RWPE1 (cell line): ENCODE results near the gene EPB41L5.

Source experiments
- CTCF ChIA-PET: fragments of 350-600 bp; sonication (Branson Sonifier 250); formaldehyde crosslinking; extraction: SDS; loops from one replicate; lab custom pipeline; 2021; lab: Yijun Ruan, JAX
- POLR2A ChIA-PET: fragments of 400-600 bp; formaldehyde crosslinking; extraction: SDS; loops from one replicate; lab custom pipeline; 2020; ENCODE audit warnings: antibody characterized with exemption; ENCODE audit not compliant: low non-redundant PET; lab: Yijun Ruan, JAX
- DNase-seq: peaks from one replicate; pipeline ENCODE4 v3.0.0; 2012; ENCODE audit warnings: low spot score
- H3K27ac ChIP-seq: fragments of 450-650 bp; 2 replicates; pipeline ENCODE4 v1.5.1; 2017
- TF ChIP-seq, protein P1 (sequence below): fragments of 450-650 bp; conservative IDR thresholded peaks from 2 replicates; pipeline ENCODE4 v1.5.1; 2017; ENCODE audit warnings: low read depth, mild to moderate bottlenecking

The EPB41L5 gene

DNA sequence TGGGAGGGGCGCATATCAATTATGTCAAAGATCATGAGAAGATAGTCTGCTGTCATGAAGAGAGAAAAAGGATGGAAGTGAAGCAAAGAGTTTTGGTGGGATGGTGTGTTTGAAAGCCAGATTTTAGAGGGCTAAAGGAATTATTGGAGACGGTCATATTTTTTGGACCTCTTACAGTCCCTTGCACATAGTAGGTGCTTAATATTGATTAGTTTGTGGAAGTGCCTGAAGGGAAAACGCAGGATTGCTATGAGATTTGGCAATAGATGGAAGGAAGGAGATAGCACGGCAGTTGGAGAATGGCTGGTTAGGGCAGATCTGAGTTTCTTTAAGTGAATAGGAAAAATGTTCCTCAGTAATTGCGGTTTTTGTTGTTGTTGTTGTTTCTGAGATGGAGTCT, 15.9 kb downstream of the EPB41L5 start:
- TF ChIP-seq, protein P1, sequence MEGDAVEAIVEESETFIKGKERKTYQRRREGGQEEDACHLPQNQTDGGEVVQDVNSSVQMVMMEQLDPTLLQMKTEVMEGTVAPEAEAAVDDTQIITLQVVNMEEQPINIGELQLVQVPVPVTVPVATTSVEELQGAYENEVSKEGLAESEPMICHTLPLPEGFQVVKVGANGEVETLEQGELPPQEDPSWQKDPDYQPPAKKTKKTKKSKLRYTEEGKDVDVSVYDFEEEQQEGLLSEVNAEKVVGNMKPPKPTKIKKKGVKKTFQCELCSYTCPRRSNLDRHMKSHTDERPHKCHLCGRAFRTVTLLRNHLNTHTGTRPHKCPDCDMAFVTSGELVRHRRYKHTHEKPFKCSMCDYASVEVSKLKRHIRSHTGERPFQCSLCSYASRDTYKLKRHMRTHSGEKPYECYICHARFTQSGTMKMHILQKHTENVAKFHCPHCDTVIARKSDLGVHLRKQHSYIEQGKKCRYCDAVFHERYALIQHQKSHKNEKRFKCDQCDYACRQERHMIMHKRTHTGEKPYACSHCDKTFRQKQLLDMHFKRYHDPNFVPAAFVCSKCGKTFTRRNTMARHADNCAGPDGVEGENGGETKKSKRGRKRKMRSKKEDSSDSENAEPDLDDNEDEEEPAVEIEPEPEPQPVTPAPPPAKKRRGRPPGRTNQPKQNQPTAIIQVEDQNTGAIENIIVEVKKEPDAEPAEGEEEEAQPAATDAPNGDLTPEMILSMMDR: no peak
- ChIA-PET CTCF (interaction anchor here (0.7 kb wide), 2 partner anchors 16 to 89 kb away, joined by 3 to 6 read pairs; no protein-coding TSS in a partner anchor), POLR2A (no interaction called here)
- DNase-seq: no peak
- H3K27ac ChIP-seq: no peak overlapping the region

DNA sequence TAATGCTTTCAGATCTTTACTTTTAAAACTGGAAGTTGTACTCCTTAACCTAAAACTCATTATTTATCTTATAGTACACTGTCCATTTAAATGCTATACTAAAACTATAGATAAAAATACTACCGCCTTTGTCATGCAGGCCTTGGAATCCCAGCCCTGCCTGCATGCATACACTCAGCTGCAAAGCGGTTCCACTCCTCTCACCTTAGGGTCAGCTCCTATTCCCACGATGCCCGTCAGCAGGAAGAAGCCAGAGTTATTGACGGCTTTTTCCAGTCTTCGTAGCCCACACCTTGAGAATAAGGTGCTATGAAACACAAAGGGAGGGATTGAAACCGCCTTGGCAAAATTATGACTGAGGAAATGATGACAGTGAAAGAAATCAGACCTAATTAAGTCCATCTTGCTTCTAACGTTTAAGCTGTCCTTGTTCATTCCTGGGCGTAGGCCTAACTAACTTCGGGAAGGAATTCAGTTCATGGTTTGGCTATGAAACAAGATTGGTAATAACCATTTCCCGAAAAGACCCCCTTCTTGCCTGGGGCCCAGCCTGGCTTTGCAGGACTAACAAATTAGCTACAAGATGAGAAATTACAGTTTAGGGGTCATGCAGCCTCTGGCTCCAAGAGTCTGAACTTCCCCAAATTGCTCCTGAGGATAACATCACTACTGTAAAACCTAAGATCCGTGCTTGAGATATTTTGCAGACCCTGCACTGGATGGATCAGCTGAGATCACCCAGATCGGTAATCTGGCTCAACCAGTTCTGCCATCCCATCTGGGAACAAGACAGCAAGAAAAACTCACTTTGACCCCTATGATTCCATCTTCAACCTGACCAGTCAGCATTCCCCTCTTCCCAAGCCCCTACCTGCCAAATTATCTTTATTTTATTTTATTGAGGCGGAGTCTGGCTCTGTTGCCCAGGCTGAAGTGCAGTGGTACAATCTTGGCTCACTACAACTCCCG, 17.1 kb downstream of the EPB41L5 start:
- POLR2A ChIA-PET: no interaction called here

DNA sequence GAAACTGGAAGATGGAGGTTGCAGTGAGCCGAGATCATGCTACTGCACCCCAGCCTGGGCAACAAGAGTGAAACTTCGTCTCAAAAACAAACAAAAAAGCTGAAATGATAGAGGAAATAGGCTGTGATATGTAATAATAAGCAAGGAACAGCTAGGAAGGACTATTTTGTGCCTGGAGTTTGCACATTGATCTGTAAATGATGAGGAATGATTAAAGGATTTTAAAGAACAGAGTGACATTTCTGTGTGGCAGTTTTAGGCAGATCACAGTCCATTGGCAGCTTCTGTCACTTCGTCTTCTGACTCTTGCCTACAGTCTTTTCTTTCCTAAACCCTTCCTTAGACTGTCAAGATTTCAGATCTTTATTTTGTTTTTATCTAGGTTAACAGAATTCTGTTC, 19.4 kb downstream of the EPB41L5 start:
- no peak for DNase-seq
- TF ChIP-seq, protein P1: no peak
- no peak overlapping the region for H3K27ac ChIP-seq
- CTCF ChIA-PET: no interaction called here
- POLR2A ChIA-PET: no interaction called here

More for the DNA sequence above, 17.1 kb downstream of the EPB41L5 start:
- CTCF ChIA-PET: no interaction called here
- TF ChIP-seq, protein P1: no peak
- no peak overlapping the region for H3K27ac ChIP-seq
- DNase-seq: no peak

DNA sequence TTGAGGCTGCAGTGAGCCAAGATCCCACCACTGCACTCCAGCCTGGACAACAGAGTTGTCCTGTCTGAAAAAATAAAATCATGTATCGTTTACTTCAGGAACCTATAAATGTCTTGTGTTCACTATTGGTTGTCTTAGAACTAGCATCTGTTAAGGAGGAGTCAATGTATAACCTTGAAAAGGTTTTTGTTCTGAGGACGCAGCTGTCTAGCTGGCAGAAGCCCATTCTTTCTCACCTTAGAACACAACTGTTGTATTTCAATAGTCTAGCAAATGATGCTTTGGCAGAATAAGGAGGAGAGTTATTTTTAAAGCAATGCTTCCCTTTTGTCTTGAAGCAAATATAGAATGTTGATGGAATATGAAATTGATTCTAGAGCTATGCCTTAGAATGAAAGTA, 21.1 kb downstream of the EPB41L5 start:
- DNase-seq: no peak
- TF ChIP-seq, protein P1: no peak
- ChIA-PET CTCF (interaction anchor here (1.0 kb wide), 1 partner anchor 15 kb away, joined by 4 read pairs; no protein-coding TSS in a partner anchor), POLR2A (no interaction called here)
- no peak overlapping the region for H3K27ac ChIP-seq

DNA sequence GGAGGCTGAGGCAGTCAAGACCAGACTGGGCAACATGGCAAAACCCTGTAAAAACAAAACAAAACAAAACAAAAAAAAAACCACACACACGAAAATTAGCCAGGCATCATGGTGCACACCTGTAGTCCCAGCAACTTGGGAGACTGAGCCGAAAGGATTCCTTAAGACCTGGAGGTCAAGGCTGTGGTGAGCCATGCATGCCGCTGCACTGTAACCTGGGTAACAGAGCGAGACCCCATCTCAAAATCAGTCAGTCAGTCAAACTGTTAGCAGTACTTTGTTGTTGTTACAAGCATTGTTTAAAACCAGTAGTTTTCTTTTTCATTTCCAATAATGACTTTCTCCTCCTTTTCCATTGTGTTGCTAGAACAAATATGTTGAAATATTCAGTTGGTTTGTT, 21.7 kb downstream of the EPB41L5 start:
- ChIA-PET CTCF (interaction anchor here (0.6 kb wide), 1 partner anchor 8 kb away, joined by 3 read pairs; no protein-coding TSS in a partner anchor), POLR2A (no interaction called here)
- H3K27ac ChIP-seq: no peak overlapping the region
- TF ChIP-seq, protein P1: no peak
- DNase-seq: no peak

DNA sequence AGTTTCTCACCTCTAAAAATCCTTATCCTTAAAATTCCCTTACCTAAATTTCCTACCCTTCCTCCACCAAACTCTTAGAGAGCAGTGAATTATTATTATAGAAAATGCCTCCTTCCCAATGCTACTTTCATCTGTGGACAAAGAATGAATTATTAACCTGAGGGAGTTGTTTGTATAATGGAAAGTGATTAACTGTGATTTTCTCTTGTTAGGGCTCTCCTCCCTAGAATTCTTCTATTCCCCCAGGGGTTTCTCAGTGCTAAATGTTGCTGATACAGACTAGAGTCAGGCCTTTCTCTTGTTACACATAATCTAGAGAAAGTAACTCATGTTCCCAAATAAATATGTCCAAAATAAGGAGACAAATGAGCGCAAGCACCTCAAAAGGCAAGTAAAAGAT, 23.3 kb downstream of the EPB41L5 start:
- DNase-seq: no peak
- H3K27ac ChIP-seq: no peak overlapping the region
- ChIA-PET POLR2A (no interaction called here), CTCF (no interaction called here)
- TF ChIP-seq, protein P1: no peak
